Astrocyte of the cerebellum (primary cell): ENCODE results near the gene ALDH1A2.
"Not testable (repeated sequence)": the region's sequence is repeated elsewhere in the genome, so short reads cannot be mapped to it uniquely, and the experiment has no call there.

Experiments
- DNase-seq: peaks from one replicate; pipeline ENCODE4 v3.0.0-alpha.2; 2011; ENCODE audit warnings: low read depth
- H3K4me3 ChIP-seq: 2 replicates; pipeline ENCODE4 v1.5.1; 2011; ENCODE audit warnings: mild to moderate bottlenecking, low read depth, low read length, moderate library complexity
- CTCF ChIP-seq: IDR thresholded peaks from 2 replicates; pipeline ENCODE4 v1.5.1; 2012; ENCODE audit warnings: low read length, low read depth, moderate library complexity, mild to moderate bottlenecking; ENCODE audit errors: missing control alignments
- in situ Hi-C: cut with HindIII; loops from 2 replicates; pipeline ENCODE4 v1.10.0; 2017; ENCODE audit warnings: low sequenced_read_pairs

Gene ALDH1A2

DNA sequence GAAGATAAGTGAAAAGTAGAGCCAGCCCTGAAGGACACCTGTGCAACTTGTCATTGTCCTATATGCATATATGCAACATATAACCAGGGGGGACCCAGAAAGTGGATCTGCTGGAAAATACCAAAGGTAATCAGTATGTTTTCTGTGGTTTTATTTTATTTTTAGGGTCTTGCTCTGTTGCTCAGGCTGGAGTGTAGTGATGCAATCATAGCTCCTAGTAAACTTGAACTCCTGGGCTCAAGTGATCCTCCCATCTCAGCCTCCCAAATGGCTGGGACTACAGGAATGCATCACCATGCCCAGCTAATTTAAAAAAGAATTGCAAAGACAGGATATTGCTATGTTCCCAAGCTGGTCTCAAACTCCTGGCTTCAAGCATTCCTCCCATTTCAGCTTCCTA lies 18.0 kb upstream of the ALDH1A2 start:
- DNase-seq = no peak
- no peak overlapping the region for H3K4me3 ChIP-seq
- in situ Hi-C loops = no loop called here
- TF ChIP-seq CTCF = no peak

- no peak for TF ChIP-seq CTCF
- no peak for DNase-seq
Observed at GRCh38 chr15:58081891-58082290, 16.4 kb upstream of the ALDH1A2 start.

DNA sequence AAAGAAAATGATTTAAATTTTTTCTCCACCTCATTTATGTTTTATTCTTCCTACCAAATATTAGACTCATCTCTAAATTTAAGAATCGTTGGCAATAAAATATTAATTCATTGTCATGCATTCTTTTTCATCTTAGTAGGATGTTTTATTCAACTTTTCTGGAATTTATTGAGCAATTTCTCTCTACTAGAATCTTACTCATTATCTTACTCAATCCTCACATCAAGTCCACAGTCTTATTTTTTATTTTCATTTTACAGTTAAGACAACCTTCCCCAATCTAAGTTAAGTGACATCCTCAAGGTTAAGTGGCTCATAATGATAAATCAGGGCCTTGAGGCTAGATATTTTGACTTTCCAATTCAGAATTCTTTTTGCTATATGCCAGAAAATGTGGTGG lies 15.9 kb upstream of the ALDH1A2 start:
- TF ChIP-seq CTCF = no peak
- no peak overlapping the region for H3K4me3 ChIP-seq
- in situ Hi-C loops = no loop called here
- no peak for DNase-seq

More at GRCh38 chr15:58081891-58082290, 16.4 kb upstream of the ALDH1A2 start:
- in situ Hi-C loops = no loop called here
- H3K4me3 ChIP-seq = no peak overlapping the region

DNA sequence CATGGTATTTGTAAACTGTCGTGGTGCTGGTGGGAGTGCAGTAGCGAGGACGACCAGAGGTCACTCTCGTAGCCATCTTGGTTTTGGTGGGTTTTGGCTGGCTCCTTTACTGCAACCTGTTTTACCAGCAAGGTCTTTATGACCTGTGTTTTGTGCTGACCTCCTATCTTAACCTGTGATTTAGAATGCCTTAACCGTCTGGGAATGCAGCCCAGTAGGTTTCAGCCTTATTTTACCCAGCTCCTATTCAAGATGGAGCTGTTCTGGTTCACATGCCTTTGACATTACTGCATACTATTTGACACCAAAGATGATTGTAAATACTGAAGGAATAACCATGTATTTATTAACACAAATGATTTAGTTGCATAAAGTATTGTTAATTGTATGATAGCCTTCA lies 15.4 kb upstream of the ALDH1A2 start:
- DNase-seq, H3K4me3 ChIP-seq, in situ Hi-C loops: not testable (repeated sequence)

DNA sequence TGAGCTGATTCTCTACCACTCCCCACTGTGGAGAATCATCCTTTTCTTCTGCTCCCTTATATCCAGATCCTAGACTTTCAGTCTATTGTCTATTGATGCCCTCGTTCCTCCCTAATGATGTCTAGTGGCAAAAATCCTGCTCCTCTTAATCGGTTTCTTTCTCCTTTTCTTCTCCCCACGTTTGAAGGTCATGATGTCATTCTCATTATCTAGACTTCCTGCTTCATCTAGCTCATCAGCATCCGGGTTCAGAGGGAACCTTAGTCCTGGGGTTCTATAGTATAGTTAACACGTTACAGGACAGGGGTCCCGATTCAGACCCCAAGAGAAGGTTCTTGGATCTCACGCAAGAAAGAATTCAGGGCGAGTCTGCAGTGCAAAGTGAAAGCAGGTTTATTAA lies 14.9 kb upstream of the ALDH1A2 start:
- no peak overlapping the region for H3K4me3 ChIP-seq
- no peak for TF ChIP-seq CTCF
- no peak for DNase-seq
- in situ Hi-C loops = no loop called here

DNA sequence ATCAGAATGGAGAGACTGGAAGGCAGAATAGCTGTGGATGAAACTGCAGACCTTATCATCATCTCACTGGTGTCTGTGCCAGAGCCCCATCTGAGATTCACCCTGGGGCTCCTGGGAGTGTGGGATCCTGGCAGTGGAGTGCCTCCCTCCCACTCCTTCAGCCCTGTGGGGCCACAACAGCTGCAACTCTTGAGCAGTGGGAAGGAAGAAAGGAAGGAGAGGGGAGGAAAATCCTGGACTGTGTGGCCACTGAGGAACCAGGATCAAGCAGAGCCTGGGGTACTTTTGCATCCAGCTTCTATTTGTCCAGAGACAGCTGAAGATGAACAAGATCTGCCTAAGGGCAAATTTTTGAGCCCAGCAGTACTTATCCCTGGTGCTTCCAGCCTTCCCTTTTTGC lies 13.1 kb upstream of the ALDH1A2 start:
- H3K4me3 ChIP-seq = no peak overlapping the region
- no peak for DNase-seq
- TF ChIP-seq CTCF = no peak
- in situ Hi-C loops = no loop called here

GRCh38 chr15:58077427-58077826 lies 11.9 kb upstream of the ALDH1A2 start:
- in situ Hi-C loops = no loop called here
- peak; percentile 22 for TF ChIP-seq CTCF
- no peak for DNase-seq
- H3K4me3 ChIP-seq = no peak overlapping the region
